GM12872 (cell line): ENCODE results near the gene CERS6.

Experiments
- CTCF ChIP-seq: IDR thresholded peaks from 3 replicates; pipeline ENCODE4 v1.5.1; 2011; ENCODE audit warnings: low read depth, mild to moderate bottlenecking, low read length, moderate library complexity; ENCODE audit not compliant: insufficient read depth

The CERS6 gene

GRCh38 chr2:168705534-168706470, 249.7 kb downstream of the CERS6 start:
- TF ChIP-seq CTCF = peak; percentile 35; the same call in 1 of the 3 replicates

GRCh38 chr2:168706806-168707205, 250.7 kb downstream of the CERS6 start:
- TF ChIP-seq CTCF = no peak

GRCh38 chr2:168708080-168708479, 252.0 kb downstream of the CERS6 start:
- no peak for TF ChIP-seq CTCF

- TF ChIP-seq CTCF = no peak
Observed at GRCh38 chr2:168710754-168711467, 254.8 kb downstream of the CERS6 start.

GRCh38 chr2:168712053-168712452, 256.0 kb downstream of the CERS6 start:
- TF ChIP-seq CTCF = peak; percentile 69

GRCh38 chr2:168713325-168713724, 257.3 kb downstream of the CERS6 start:
- no peak for TF ChIP-seq CTCF

GRCh38 chr2:168715849-168716248, 259.8 kb downstream of the CERS6 start:
- no peak for TF ChIP-seq CTCF
